ENCODE results near the gene DGKH. TPM values are rescaled to one million over a fixed set of nuclear protein-coding genes. Genes with fewer than 3 reads are reported as not detected.

Gene DGKH
- total and polyA plus RNA-seq, 2 donors (not counting 1 experiment from before 2014, with no cell fraction given): 0.06 to 0.67 TPM

- Mint-ChIP-seq H3K27me3 (no peaks in the 10 kb centered on the region), H3K9me3 (ENCODE audit: insufficient read depth) (peaks cover 5% of the 10 kb centered on the region), H3K4me3 (no peak overlapping the region), H3K27ac (no peak overlapping the region), H3K4me1 (no peaks in the 10 kb centered on the region)
- CTCF ChIA-PET: no interaction called here
- no CpG with 5 or more reads among the region's 2 CpGs for WGBS (ENCODE audit: insufficient coverage)
- Histone ChIP-seq H3K9ac (ENCODE audit: low read length) (no peak overlapping the region), H2AFZ (ENCODE audit: insufficient read depth, low read depth, low read length, poor library complexity, severe bottlenecking) (no peak overlapping the region), H3K36me3 (replicated peaks in 1 of 2; ENCODE audit: control extremely low read depth in 1 of 2, control insufficient read depth in 1 of 2, extremely low read depth in 1 of 2, insufficient read depth in 2 of 2, low read length in 1 of 2) (no peaks in the 10 kb centered on the region), H3K4me2 (replicated peaks; ENCODE audit: low read depth, low read length, poor library complexity, severe bottlenecking) (no peak overlapping the region), H4K20me1 (ENCODE audit: control insufficient read depth, insufficient read depth, low read length, poor library complexity, severe bottlenecking) (no peaks in the 10 kb centered on the region), H3K9me3 (ENCODE audit: control extremely low read depth in 1 of 3, control insufficient read depth in 2 of 3, insufficient read depth in 1 of 3, low read length in 2 of 3) (no peaks in the 10 kb centered on the region), H3K79me2 (ENCODE audit: control insufficient read depth, insufficient read depth, low read length) (no peaks in the 10 kb centered on the region), H3K27me3 (replicated peaks in 1 of 4; ENCODE audit: control extremely low read depth in 1 of 4, control insufficient read depth in 3 of 4, insufficient read depth in 4 of 4, low read length in 3 of 4) (no peaks in the 10 kb centered on the region), H3K4me3 (ENCODE audit: control extremely low read depth in 1 of 5, extremely low read depth in 1 of 5, insufficient read depth in 1 of 5, low read depth in 2 of 5, low read length in 4 of 5) (no peak overlapping the region), H3K27ac (ENCODE audit: low read length in 2 of 2) (no peak overlapping the region), H3K4me1 (ENCODE audit: control insufficient read depth in 2 of 2, insufficient read depth in 2 of 2, low read length in 2 of 2) (no peaks in the 10 kb centered on the region)
- DNase-seq (no peak), ATAC-seq (ENCODE audit: low read depth) (no peak)
- TF ChIP-seq EZH2 (IDR thresholded peaks at IDR 0.05; ENCODE audit: borderline replicate concordance, insufficient read depth, low read depth, low read length, poor library complexity, severe bottlenecking) (no peak), CTCF (IDR thresholded peaks at IDR 0.05) (no peak)
- intact Hi-C loops (cut with micrococcal nuclease): no loop called here
- POLR2A ChIA-PET: no interaction called here
Measured at GRCh38 chr13:42057918-42058530, 9.6 kb downstream of the DGKH start.

GRCh38 chr13:42061943-42062342 is 13.5 kb downstream of the DGKH start:
- H3K79me2 ChIP-seq (ENCODE audit: control insufficient read depth, insufficient read depth, low read length): no peaks in the 10 kb centered on the region
- H3K4me2 ChIP-seq (replicated peaks; ENCODE audit: low read depth, low read length, poor library complexity, severe bottlenecking): no peak overlapping the region
- no peak for ATAC-seq (ENCODE audit: low read depth)
- no peak overlapping the region for H3K4me3 ChIP-seq (ENCODE audit: control extremely low read depth in 1 of 5, extremely low read depth in 1 of 5, insufficient read depth in 1 of 5, low read depth in 2 of 5, low read length in 4 of 5)
- Mint-ChIP-seq H3K27ac (no peak overlapping the region), H3K27me3 (no peaks in the 10 kb centered on the region), H3K9me3 (ENCODE audit: insufficient read depth) (peaks cover 5% of the 10 kb centered on the region), H3K4me1 (no peaks in the 10 kb centered on the region), H3K4me3 (no peak overlapping the region)
- POLR2A ChIA-PET: no interaction called here
- CTCF ChIA-PET: no interaction called here
- no peaks in the 10 kb centered on the region for H4K20me1 ChIP-seq (ENCODE audit: control insufficient read depth, insufficient read depth, low read length, poor library complexity, severe bottlenecking)
- H3K27ac ChIP-seq (ENCODE audit: low read length in 2 of 2): no peak overlapping the region
- no peak overlapping the region for H2AFZ ChIP-seq (ENCODE audit: insufficient read depth, low read depth, low read length, poor library complexity, severe bottlenecking)
- no peak for DNase-seq
- no peaks in the 10 kb centered on the region for H3K4me1 ChIP-seq (ENCODE audit: control insufficient read depth in 2 of 2, insufficient read depth in 2 of 2, low read length in 2 of 2)
- no peaks in the 10 kb centered on the region for H3K9me3 ChIP-seq (ENCODE audit: control extremely low read depth in 1 of 3, control insufficient read depth in 2 of 3, insufficient read depth in 1 of 3, low read length in 2 of 3)
- intact Hi-C loops (cut with micrococcal nuclease): no loop called here
- H3K36me3 ChIP-seq (replicated peaks in 1 of 2; ENCODE audit: control extremely low read depth in 1 of 2, control insufficient read depth in 1 of 2, extremely low read depth in 1 of 2, insufficient read depth in 2 of 2, low read length in 1 of 2): no peaks in the 10 kb centered on the region
- H3K27me3 ChIP-seq (replicated peaks in 1 of 4; ENCODE audit: control extremely low read depth in 1 of 4, control insufficient read depth in 3 of 4, insufficient read depth in 4 of 4, low read length in 3 of 4): no peaks in the 10 kb centered on the region
- no peak overlapping the region for H3K9ac ChIP-seq (ENCODE audit: low read length)
- TF ChIP-seq EZH2 (IDR thresholded peaks at IDR 0.05; ENCODE audit: borderline replicate concordance, insufficient read depth, low read depth, low read length, poor library complexity, severe bottlenecking) (no peak), CTCF (IDR thresholded peaks at IDR 0.05) (no peak)

All from B cell (primary cell).